NT2/D1 (cell line): ENCODE data around the gene IL1RL1.

Experiments
- YY1 ChIP-seq: IDR thresholded peaks from 2 replicates; pipeline ENCODE4 v1.6.1; 2011; ENCODE audit not compliant: insufficient read length, insufficient read depth
- ZNF274 ChIP-seq: IDR thresholded peaks from 2 replicates; pipeline ENCODE4 v1.6.1; 2011; ENCODE audit warnings: mild to moderate bottlenecking, low read depth, low read length

DNA sequence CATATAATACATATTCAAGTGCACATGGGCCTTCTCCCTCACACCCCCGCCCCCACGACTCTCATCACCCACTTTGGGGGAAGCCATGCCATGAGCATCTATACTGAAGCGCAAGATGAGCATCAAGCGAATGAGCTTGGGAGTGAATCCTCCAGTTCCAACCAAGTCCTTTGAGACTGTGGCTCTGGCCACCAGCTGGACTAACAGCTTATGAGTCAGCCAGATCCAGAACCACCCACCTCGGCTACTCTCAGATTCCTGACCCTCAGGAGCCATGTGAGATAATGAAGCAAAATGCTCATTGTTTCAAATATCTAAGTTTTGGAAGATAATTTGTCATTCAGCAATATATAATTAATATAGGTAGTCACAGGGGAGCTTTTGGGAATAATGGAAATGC is 22.2 kb upstream of the IL1RL1 start:
- no peak for TF ChIP-seq ZNF274
- no peak for TF ChIP-seq YY1
